PC-3 (cell line): ENCODE data around the gene CHAC2. TPM values are rescaled to one million over a fixed set of nuclear protein-coding genes. Genes with fewer than 3 reads are reported as not detected.

Source experiments
- ATAC-seq: fragments of 200-7000 bp; cut with Tn5 transposase; 2 replicates; pipeline ENCODE4 v1.9.1; 2020; ENCODE audit warnings: mild to moderate bottlenecking, moderate library complexity
- BruUV-seq: library from RNA; stranded (reverse); fragments of 400-500 nt; replicated peaks from 2 replicates; lab custom pipeline; 2021; lab: Mats Ljungman, UMichigan
- CTCF ChIA-PET: fragments of 300-600 bp; sonication (Branson Sonifier 250); formaldehyde crosslinking; loops from one replicate; lab custom pipeline; 2022; ENCODE audit warnings: antibody characterized with exemption; lab: Charles Lee
- POLR2A ChIA-PET: fragments of 300-600 bp; sonication (Branson Sonifier 250); formaldehyde crosslinking; loops from one replicate; lab custom pipeline; 2022; ENCODE audit warnings: antibody characterized with exemption; ENCODE audit not compliant: unreplicated experiment; lab: Charles Lee
- DNase-seq: peaks from one replicate; pipeline ENCODE4 v3.0.0-alpha.2; 2015
- H2AFZ ChIP-seq: fragments of 300-600 bp; sonication (generic); 2 replicates; pipeline ENCODE4 v1.6.0; 2016; ENCODE audit warnings: antibody characterized with exemption, low read length
- H3F3A ChIP-seq: fragments of 300-600 bp; sonication (generic); one replicate; pipeline ENCODE4 v1.6.0; 2017; ENCODE audit warnings: antibody characterized with exemption, low read length, control low read depth, mild to moderate bottlenecking; ENCODE audit not compliant: unreplicated experiment
- H3K27ac ChIP-seq: fragments of 300-600 bp; sonication (generic); 2 replicates; pipeline ENCODE4 v1.5.1; 2016; ENCODE audit warnings: mild to moderate bottlenecking, low read length
- H3K27me3 ChIP-seq: fragments of 300-600 bp; sonication (generic); 2 replicates; pipeline ENCODE4 v1.6.1; 2016; ENCODE audit warnings: low read length, mixed read lengths
- H3K36me3 ChIP-seq: fragments of 300-600 bp; sonication (generic); 2 replicates; pipeline ENCODE4 v1.6.1; 2016; ENCODE audit warnings: low read depth, mixed run types, low read length, mixed read lengths
- H3K4me1 ChIP-seq: fragments of 300-600 bp; sonication (generic); 2 replicates; pipeline ENCODE4 v1.5.1; 2016; ENCODE audit warnings: low read length; ENCODE audit not compliant: insufficient read depth
- H3K4me2 ChIP-seq: fragments of 300-600 bp; sonication (generic); 2 replicates; pipeline ENCODE4 v1.6.0; 2016; ENCODE audit warnings: low read length
- H3K4me3 ChIP-seq: fragments of 300-600 bp; sonication (generic); 2 replicates; pipeline ENCODE4 v1.5.1; 2016; ENCODE audit warnings: mild to moderate bottlenecking, low read length, mixed read lengths
- H3K79me2 ChIP-seq: fragments of 300-600 bp; sonication (generic); 2 replicates; pipeline ENCODE4 v1.6.1; 2017; ENCODE audit warnings: low read length, mixed read lengths
- H3K9ac ChIP-seq: fragments of 300-600 bp; sonication (generic); 2 replicates; pipeline ENCODE4 v1.6.0; 2016; ENCODE audit warnings: mild to moderate bottlenecking, low read length
- H3K9me2 ChIP-seq: fragments of 300-600 bp; sonication (generic); replicated peaks from 2 replicates; pipeline ENCODE4 v1.6.1; 2016; ENCODE audit warnings: mixed run types, low read length, mixed read lengths
- H3K9me3 ChIP-seq: fragments of 300-600 bp; sonication (generic); 2 replicates; pipeline ENCODE4 v1.6.1; 2016; ENCODE audit warnings: low read length, mixed read lengths
- H4K20me1 ChIP-seq: fragments of 300-600 bp; sonication (generic); 2 replicates; pipeline ENCODE4 v1.6.1; 2016; ENCODE audit warnings: low read length, mixed read lengths
- EZH2 ChIP-seq: fragments of 300-600 bp; sonication (generic); IDR thresholded peaks from one replicate; pipeline ENCODE4 v1.6.1; 2017; ENCODE audit warnings: antibody characterized with exemption, mild to moderate bottlenecking, low read length; ENCODE audit not compliant: unreplicated experiment
- EZH2phosphoT487 ChIP-seq: fragments of 300-600 bp; sonication (generic); IDR thresholded peaks from 2 replicates; pipeline ENCODE4 v1.6.1; 2018; ENCODE audit warnings: mild to moderate bottlenecking, antibody characterized with exemption, low read length, borderline replicate concordance
- intact Hi-C: fragments of 100-400 bp; cut with micrococcal nuclease; formaldehyde crosslinking; loops from 2 replicates; pipeline ENCODE4 v1.9.0; 2023
- total RNA-seq: library from RNA; depleted of rRNA; stranded (reverse); fragments of >200 nt; gene quantifications from 2 replicates; pipeline ENCODE4 v1.2.3, GENCODE V29; 2014
- TF ChIP-seq, protein P1 (sequence below): fragments of 300-600 bp; sonication (generic); conservative IDR thresholded peaks from 2 replicates; pipeline ENCODE4 v1.5.1; 2017; ENCODE audit warnings: antibody characterized with exemption, low read depth, mild to moderate bottlenecking, low read length

The CHAC2 gene
- total RNA-seq, 1 experiment from 2014 or later: 16.0 TPM

DNA sequence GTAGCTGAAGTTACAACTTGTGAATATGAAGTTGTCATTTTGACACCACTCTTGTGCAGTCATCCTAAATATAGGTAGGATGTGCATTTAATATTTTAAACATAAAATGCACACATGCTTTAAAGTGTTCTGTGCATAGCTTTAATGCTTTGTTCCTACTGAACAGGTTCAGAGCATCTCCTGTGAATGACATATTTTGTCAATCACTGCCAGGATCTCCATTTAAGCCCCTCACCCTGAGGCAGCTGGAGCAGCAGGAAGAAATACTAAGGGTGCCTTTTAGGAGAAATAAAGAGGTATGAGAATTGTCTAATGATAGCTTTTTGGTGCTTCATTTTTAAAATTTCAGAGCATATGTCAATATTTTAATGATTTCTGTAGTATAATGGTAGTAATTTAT lies 33.9 kb downstream of the CHAC2 start:
- Histone ChIP-seq H3K4me1 (no peaks in the 10 kb centered on the region), H3K9me2 (no peaks in the 10 kb centered on the region), H3F3A (no peaks in the 10 kb centered on the region), H3K27me3 (no peaks in the 10 kb centered on the region), H3K36me3 (peaks cover 18% of the 10 kb centered on the region), H4K20me1 (no peaks in the 10 kb centered on the region), H3K79me2 (no peaks in the 10 kb centered on the region), H3K27ac (no peak overlapping the region), H3K9me3 (no peaks in the 10 kb centered on the region), H2AFZ (no peak overlapping the region), H3K4me2 (no peak overlapping the region), H3K4me3 (no peak overlapping the region), H3K9ac (no peak overlapping the region)
- ChIA-PET CTCF (no interaction called here), POLR2A (no interaction called here)
- TF ChIP-seq EZH2phosphoT487 (no peak), EZH2 (no peak)
- TF ChIP-seq, protein P1, sequence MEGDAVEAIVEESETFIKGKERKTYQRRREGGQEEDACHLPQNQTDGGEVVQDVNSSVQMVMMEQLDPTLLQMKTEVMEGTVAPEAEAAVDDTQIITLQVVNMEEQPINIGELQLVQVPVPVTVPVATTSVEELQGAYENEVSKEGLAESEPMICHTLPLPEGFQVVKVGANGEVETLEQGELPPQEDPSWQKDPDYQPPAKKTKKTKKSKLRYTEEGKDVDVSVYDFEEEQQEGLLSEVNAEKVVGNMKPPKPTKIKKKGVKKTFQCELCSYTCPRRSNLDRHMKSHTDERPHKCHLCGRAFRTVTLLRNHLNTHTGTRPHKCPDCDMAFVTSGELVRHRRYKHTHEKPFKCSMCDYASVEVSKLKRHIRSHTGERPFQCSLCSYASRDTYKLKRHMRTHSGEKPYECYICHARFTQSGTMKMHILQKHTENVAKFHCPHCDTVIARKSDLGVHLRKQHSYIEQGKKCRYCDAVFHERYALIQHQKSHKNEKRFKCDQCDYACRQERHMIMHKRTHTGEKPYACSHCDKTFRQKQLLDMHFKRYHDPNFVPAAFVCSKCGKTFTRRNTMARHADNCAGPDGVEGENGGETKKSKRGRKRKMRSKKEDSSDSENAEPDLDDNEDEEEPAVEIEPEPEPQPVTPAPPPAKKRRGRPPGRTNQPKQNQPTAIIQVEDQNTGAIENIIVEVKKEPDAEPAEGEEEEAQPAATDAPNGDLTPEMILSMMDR: no peak
- ATAC-seq: no peak
- DNase-seq: no peak
- intact Hi-C loops: no loop called here
- no TSS peak for BruUV-seq

DNA sequence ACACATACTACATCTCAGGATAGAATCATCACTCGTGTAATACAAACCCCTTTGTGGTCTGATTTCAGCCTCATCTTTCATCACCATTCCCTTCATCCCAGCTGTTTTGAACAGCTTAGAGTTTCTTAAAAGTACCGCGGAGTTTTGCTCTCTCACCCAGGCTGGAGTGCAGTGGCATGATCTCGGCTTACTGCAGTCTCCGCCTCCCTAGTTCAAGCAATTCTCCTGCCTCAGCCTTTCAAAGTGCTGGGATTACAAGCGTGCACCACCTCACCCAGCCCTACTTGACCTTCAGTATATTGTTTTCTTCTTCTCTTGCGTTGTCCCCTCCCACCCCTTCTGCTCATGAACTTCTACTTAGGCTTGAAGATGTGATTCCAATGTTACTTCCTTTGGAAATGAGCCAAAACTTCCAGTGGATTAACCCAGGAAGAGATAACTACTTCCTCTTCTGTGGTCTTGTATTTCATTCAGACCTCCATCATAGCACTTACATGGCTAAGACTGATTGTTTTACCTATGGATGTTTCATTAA lies 35.1 kb downstream of the CHAC2 start:
- Histone ChIP-seq H3K9me2 (no peaks in the 10 kb centered on the region), H3K79me2 (no peaks in the 10 kb centered on the region), H3K9ac (no peak overlapping the region), H4K20me1 (no peaks in the 10 kb centered on the region), H3K27me3 (no peaks in the 10 kb centered on the region), H3K4me3 (no peak overlapping the region), H3K36me3 (peaks cover 18% of the 10 kb centered on the region), H3K9me3 (no peaks in the 10 kb centered on the region), H3K4me1 (no peaks in the 10 kb centered on the region), H3K27ac (no peak overlapping the region), H2AFZ (no peak overlapping the region), H3K4me2 (no peak overlapping the region), H3F3A (no peaks in the 10 kb centered on the region)
- intact Hi-C loops: no loop called here
- ChIA-PET CTCF (no interaction called here), POLR2A (no interaction called here)
- TF ChIP-seq, protein P1: no peak
- no peak for TF ChIP-seq EZH2phosphoT487
- BruUV-seq: no TSS peak
- ATAC-seq (no peak), DNase-seq (no peak)

DNA sequence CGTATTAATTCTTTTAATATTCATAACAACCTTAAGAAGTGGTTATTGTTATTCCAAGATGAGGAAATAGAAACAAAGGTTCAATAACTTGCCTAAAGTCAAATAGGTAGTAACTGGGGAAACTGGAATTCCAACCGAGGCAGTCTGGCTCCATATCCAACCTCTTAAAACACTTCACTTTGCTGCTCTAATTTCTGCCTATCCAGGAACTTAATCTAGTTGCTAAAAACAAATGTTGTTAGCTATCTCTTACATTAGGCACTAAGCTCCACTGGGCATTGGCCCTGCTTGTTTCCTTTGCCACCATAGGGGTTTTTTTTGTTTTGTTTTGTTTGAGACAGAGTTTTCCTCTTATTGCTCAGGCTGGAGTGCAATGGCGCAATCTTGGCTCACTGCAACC lies 44.0 kb downstream of the CHAC2 start:
- H3K9ac ChIP-seq: no peak overlapping the region
- POLR2A ChIA-PET: no interaction called here

More for the DNA sequence above, 44.0 kb downstream of the CHAC2 start:
- Histone ChIP-seq H3K9me3 (no peaks in the 10 kb centered on the region), H3K4me2 (no peak overlapping the region), H2AFZ (no peak overlapping the region), H3F3A (no peaks in the 10 kb centered on the region), H3K27me3 (no peaks in the 10 kb centered on the region), H3K79me2 (no peaks in the 10 kb centered on the region), H3K27ac (no peak overlapping the region), H3K4me3 (no peak overlapping the region), H3K9me2 (no peaks in the 10 kb centered on the region), H3K36me3 (peaks cover 36% of the 10 kb centered on the region), H4K20me1 (no peaks in the 10 kb centered on the region), H3K4me1 (no peaks in the 10 kb centered on the region)
- CTCF ChIA-PET: no interaction called here
- TF ChIP-seq, protein P1: no peak
- TF ChIP-seq EZH2 (no peak), EZH2phosphoT487 (no peak)
- intact Hi-C loops: no loop called here
- BruUV-seq: no TSS peak
- ATAC-seq (no peak), DNase-seq (no peak)
